NCI-H2081 treated with DMSO at 0.1 percent for 48 hours (cell line): Measurements from ENCODE around the gene SLC25A45.
A peak's percentile ranks its signal among the peaks of the same experiment; 100 is the strongest.

ENCODE experiments used
- DNase-seq: peaks from one replicate; lab custom pipeline; 2025; lab: John Stamatoyannopoulos, UW

SLC25A45 gene

GRCh38 chr11:65382033-65382803, at the start of gene SLC25A45:
Gene SLC25A45 (minus strand): TSS chr11:65382646. CDS start chr11:65381951, 695 bp downstream.
- DNase-seq: peak; percentile 23

GRCh38 chr11:65431451-65432099, 49.1 kb upstream of the SLC25A45 start:
- no peak for DNase-seq

DNA sequence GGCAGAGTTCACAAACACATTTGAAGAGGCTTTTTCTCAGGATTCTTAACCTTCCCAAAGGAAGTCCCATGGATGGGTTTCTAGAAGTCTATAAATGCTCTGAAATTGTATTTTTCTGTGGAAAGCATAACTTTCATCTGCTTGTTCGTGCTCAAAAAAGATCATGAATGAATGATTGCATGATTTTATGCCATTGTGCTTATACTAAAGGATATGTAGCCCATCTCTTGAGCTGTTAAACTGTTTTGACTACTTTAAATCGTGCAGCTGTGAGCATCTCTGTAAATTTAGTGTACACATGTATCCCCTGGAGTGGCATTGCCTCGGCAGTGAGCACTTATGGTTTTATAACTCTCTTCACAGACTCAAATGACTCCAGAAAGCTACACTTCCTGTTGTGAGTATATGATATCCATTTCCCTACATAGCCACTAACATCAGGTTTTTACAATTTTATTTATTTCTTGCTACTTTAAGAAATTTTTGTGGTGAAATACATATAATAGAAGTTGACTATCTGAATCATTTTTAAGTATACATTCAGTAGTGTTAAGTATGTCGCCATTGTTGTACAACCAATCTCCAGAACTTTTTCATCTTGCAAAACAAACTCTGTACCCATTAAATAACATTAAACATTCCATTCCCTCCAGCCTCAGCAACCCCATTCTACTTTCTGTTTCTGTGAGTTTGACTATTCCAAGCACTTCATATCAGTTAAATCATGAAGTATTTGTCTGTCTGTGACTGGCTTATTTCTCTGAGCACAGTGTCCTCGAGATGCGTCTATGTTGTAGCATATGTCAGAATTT, 48.2 kb upstream of the SLC25A45 start:
- DNase-seq: no peak

GRCh38 chr11:65429724-65430405, 47.4 kb upstream of the SLC25A45 start:
- no peak for DNase-seq

- DNase-seq: no peak
Observed at GRCh38 chr11:65429068-65429681, 46.7 kb upstream of the SLC25A45 start.

DNA sequence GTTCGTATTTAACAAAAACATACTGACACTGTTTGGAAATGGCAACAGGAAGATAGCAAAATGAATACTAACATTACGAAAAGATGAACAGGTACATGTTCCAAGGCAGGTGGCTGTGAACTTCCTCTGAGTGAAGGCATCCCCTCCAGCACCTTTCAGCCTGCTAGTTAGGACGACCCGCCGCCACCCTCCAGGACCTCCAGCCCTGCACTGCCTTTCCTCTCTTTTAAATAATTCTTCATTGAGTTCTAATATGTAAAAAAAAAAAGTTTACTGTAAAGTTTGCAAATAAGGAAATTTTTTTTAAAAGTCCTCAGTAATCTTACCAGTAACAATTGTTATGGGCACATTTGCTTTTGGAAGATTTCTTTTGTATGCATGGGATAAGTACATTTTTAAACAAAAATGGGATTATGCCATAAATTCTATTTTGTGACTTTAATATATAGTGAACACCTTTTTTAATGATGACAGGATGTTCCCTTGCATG, 46.2 kb upstream of the SLC25A45 start:
- no peak for DNase-seq

DNA sequence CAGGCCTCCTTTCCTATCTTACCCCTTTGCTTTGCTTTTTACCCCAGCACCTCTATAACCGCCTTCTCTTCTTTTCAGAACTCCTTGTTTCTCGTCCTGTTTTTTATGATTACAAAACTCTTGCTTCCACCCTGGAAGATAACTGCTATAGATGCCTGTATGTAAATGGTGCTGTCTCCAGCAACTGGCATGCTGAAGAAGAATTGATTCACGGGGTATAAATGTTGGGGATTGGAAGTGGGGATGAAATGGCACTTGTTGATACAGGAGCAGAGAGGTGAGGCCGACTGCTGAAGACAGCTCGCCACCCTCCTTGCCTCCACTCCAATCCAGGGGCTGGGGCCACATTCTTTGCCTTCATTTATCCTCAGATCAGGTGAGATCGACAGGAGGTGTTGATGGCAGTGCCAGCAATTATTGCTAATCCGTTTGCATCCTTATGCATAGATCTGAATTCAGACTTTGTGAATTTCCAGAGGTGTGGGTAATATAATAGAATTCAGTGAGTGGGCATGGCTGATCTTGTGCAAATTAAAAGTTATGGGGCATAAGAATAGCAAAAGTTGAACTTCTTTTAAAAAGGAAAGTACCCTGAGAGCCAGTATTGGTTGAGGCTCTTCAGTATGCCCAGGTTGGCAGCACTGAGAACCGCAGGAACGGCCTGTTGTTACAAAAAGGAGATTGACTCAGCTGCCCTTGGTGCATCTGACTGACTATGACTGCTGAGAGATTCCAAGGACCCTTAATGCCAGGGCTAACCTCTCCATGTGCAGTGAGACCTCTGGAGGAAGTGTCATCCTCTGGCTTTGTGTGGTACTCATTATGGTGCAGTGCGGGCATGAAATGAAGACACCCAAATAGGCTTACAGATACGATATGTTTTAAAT, 45.5 kb upstream of the SLC25A45 start:
- no peak for DNase-seq

DNA sequence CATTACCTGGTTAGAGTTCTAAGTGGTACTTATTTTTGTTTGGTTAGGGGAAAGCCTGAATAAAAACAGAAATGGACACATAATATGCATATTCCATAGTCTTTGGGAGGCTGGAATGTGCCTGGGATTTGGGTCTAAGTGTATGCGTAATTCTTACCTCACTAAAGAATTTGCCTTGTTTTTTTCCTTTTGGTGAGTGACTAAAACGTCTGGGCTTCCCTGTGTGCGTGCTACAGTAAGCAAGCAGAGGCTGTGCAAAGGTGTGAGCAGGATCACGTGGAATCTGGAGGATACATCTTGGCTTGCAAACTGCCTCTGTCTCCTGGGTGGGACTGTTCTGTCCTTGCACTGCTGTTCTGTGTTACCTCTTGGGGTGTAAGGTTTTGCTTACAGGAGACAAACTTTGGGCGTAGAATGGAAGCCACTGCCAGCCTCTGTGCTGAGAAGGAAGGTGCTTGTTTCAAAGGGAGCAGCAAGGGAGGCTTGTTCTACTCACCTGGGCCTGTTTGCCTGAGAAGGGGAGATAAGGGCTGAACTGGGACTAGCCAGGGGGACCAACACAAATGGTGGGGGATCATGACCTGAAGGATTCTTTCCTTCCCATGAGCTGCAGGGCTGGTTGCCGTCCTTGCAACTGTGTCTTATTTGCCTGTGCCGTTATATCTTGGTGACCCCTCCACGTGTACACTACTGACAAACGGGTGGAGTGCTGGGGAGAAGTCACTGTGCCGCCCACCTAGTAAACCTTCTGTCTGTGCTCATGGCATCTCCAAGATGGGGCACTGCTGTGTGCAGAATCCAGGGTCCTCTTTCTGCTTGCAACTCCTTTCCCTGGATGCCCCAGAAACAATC, 44.6 kb upstream of the SLC25A45 start:
- DNase-seq: no peak

GRCh38 chr11:65425971-65426838, 43.8 kb upstream of the SLC25A45 start:
- no peak for DNase-seq

- DNase-seq: no peak
Observed at GRCh38 chr11:65425105-65425970, 42.9 kb upstream of the SLC25A45 start.

- no peak for DNase-seq
Observed at GRCh38 chr11:65424205-65425104, 42.0 kb upstream of the SLC25A45 start.

DNA sequence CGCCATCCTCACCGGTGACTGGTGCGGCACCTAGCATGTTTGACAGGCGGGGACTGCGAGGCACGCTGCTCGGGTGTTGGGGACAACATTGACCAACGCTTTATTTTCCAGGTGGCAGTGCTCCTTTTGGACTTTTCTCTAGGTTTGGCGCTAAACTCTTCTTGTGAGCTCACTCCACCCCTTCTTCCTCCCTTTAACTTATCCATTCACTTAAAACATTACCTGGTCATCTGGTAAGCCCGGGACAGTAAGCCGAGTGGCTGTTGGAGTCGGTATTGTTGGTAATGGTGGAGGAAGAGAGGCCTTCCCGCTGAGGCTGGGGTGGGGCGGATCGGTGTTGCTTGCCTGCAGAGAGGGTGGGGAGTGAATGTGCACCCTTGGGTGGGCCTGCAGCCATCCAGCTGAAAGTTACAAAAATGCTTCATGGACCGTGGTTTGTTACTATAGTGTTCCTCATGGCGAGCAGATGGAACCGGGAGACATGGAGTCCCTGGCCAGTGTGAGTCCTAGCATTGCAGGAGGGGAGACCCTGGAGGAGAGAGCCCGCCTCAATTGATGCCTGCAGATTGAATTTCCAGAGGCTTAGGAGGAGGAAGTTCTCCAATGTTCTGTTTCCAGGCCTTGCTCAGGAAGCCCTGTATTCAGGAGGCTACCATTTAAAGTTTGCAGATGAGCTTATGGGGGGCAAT, 41.2 kb upstream of the SLC25A45 start:
- no peak for DNase-seq

DNA sequence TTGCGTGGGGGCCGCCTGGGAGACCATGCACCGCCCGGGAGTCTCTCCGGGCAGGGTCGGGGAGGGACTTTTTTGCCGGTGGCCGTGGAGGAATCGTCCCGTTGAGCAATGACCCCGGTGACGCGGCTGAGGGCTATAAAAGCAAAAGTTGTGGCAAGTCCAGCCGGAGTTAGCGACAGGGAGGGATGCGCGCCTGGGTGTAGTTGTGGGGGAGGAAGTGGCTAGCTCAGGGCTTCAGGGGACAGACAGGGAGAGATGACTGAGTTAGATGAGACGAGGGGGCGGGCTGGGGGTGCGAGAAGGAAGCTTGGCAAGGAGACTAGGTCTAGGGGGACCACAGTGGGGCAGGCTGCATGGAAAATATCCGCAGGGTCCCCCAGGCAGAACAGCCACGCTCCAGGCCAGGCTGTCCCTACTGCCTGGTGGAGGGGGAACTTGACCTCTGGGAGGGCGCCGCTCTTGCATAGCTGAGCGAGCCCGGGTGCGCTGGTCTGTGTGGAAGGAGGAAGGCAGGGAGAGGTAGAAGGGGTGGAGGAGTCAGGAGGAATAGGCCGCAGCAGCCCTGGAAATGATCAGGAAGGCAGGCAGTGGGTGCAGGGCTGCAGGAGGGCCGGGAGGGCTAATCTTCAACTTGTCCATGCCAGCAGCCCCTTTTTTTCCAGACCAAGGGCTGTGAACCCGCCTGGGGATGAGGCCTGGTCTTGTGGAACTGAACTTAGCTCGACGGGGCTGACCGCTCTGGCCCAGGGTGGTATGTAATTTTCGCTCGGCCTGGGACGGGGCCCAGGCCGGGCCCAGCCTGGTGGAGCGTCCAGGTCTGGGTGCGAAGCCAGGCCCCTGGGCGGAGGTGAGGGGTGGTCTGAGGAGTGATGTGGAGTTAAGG, 40.4 kb upstream of the SLC25A45 start, which contains the start of gene NEAT1:
Gene NEAT1, plus strand, starts transcription at position 166 of the 883 bp plus-strand sequence.
- DNase-seq: no peak

- no peak for DNase-seq
Observed at GRCh38 chr11:65421794-65422632, 39.6 kb upstream of the SLC25A45 start.
